Measurements from ENCODE around the gene PARVA.
"Not testable (repeated sequence)": the region's sequence is repeated elsewhere in the genome, so short reads cannot be mapped to it uniquely, and the experiment has no call there.

PARVA gene

GRCh38 chr11:12508151-12508751 is 130.9 kb downstream of the PARVA start:
- no peak for DNase-seq

GRCh38 chr11:12509371-12509770 is 132.0 kb downstream of the PARVA start:
- no peak for DNase-seq

DNA sequence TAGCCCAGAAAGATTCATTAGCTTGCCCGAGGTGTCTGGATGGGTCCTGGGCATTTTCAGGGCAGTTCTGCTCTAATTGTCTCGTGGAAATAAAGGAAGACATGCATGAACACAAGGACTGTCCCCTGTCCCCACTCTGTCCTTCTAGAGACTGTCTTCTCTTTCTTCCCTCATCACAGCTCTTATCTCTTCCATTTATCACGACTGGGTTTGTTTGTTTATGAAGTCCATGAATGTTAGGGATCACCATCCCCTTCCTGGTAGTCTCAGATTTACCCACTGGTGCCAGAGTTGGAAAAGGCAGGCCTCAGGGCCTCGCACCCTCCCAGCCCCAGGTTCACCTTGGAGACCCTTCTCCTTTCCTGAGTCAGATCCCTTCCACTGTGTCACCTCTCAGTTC is 134.8 kb downstream of the PARVA start:
- no peak for DNase-seq

DNA sequence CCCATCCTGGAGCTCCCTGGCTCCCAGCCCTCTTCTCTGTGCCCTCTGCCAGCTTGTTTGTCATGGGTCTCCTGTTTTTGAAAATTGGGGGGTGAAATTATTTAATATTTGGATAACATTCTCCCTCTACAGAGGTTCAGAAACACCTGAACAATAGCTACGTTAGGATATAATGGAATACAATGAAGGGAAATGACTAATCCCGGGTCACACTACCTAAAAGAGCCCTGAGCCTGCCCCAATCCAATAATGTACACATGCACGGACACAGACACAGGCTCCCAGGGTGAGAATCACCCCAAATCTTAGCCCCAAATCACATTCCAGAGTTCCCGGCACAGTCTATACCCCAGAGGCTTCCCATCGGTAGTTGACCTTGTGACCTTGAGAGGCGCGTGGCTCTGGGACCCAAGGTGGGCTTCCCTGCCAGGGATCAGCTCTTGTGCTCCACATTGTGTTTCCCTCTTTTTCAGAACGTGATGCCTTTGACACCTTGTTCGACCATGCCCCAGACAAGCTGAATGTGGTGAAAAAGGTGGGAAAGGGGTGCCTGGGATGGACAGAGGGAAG is 135.5 kb downstream of the PARVA start:
- no peak for DNase-seq

GRCh38 chr11:12516387-12517105 is 139.2 kb downstream of the PARVA start:
- DNase-seq = no peak

- no peak for DNase-seq
Observed at GRCh38 chr11:12517306-12517705, 139.9 kb downstream of the PARVA start.

DNA sequence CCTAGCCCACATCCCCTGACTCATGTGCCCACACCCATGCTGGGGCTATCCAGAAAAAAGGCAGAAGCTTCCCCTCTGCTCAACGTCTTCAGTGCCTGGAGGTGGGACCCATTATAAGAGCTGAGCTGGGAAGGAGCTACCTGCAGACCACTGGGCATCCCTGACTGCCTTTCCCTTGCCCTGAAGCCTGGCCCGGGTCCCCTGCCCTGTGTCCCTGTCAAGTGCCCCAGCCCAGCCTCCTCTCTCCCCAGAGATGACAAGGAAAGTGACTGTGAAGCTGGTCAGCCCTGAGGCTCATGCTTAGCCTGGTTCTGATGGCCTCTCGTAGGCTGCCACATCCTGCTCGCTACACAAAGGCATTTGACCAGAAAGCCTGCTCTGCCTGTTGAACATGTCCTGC is 140.4 kb downstream of the PARVA start:
- DNase-seq = no peak

DNA sequence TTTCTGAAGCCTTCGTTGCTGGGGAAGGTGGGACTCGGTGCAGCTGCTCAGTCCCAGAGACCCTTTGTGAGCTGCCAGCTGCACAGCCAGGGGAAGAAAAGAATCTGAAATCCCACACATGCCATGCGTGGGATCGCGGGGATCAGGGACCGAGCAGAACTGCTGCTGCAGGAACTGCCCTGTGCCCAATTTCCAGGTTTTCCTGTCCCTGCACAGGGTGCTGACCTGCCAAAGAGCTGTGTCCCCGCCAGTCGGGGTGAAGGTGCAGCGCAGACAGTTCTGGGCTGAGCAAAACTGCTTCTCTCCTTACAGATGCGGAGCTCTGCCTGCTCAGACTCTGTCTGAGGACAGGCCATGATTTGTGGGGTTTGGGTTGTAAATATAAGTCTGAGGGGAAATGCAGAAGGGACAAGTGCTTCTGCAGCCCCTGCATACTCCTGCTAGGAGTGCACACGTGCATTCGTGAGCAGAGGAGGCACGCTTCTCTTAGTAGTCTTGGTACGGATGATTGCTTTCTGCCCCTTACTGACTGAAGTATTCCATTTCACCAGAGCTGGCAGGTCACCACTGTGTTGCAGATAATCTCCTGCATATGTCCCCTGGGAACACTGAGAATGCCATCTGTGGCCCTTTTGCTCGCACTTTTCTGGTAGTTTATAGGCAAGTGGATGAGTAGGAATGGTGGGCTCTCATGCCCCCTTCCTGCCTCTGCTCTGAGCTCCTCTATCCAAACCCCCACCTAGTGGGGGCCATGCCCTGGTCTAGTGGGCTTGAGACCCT is 141.4 kb downstream of the PARVA start:
- DNase-seq = no peak

DNA sequence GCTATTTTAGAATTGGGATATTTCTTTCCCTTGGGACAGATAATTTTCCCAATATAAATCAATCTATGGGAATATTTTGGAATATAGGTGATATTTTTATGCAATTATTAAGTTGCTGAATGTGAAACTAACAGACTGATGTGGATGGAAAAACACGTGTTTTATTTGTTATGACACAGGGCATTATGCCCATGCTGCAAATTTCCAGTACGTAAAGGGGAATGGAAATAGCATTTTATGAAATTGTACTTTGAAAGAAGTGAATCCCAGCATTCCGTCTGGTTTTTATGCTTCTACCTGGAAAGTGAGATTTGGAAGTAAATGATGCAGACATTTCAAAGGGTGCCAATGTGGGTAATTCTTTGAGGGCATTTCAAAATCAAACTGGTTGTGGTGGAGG is 142.7 kb downstream of the PARVA start:
- DNase-seq = no peak

- not testable (repeated sequence) for DNase-seq
Observed at GRCh38 chr11:12520576-12520975, 143.2 kb downstream of the PARVA start.

DNA sequence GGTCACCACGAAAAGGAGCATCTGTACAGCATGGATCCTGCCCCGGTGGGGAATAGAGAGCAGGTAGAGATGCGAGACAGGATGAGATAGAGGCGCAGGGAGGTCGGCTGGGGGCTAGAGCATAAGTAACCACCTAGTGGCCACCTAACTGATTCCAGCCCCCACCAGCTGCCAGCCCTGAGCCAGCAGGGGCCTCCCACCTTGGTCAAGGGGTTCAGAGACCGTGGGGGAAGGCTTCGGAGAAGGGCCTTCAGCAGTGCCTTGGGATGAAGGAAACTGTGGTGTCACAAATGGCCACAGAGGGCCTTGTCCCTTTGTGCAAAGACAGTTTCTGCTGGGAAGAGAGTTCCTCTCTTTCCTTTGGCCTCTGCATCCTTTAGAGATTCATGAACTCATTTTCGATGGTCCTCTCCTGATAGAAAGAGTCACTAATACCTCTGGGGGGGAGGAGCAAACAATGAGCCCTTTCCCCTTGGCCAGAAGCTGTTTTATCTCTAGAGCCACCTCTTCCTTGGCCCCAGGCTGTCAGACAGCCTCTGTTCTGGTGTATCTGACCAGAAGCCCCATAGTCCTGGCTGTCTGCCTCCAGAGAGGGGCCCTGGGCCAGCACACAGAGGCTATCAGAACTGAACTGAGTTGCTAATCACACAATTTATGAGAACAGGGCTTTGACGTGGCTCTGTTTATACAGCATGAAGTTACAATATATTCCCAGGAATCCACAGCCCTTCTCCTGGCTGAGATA is 146.0 kb downstream of the PARVA start:
- DNase-seq = no peak

- DNase-seq = no peak
Observed at GRCh38 chr11:12524865-12525264, 147.5 kb downstream of the PARVA start.

DNA sequence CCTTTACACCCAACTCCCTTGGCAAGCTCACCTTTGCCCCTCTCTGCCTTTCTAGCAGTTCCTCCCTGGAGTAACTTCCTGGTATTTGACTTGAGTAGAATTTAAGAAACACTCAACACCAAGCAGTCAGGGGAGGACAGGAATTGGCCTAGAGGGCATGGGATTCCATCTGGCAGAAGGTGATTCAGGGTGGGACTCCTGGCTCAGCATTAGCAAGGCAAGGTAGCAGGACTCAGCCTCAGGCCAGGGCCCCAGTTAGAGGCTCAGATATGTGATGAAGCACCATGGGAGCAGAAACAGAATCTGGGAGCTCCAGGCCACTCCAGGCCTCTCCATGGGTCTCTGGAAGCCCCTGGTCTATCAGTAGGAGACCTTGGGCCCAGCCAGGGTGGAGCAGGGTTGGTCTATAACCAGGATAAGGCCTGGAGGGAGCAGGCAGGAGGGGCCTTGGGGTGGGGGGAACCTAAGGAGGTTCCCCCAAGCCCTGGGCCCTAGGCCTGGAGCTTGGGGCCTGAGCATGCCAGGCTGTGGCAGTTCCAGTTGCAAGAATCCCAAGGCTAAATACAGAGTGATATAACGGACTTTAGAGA is 148.2 kb downstream of the PARVA start:
- DNase-seq = no peak

- no peak for DNase-seq
Observed at GRCh38 chr11:12526789-12527188, 149.4 kb downstream of the PARVA start.

- DNase-seq = no peak
Observed at GRCh38 chr11:12528487-12528886, 151.1 kb downstream of the PARVA start.

DNA sequence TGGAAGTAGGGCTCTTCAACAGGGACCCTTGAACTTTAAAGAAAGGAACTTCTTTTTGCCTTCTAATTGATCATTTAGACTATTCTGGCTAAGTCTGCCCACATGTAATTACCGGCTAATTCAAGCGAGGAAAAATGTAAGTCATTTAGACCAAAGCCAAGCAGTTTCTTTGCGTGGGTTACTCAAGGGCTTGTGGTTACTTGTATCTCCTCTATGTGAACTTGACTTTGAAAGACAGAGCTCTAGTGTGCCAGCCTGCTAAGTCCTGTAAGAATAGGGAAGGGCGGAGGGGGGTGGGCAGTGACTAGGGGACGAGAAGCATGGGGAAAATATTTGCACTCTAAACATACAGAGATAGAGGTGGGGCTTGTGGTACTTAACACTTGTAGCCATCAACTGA is 151.7 kb downstream of the PARVA start:
- no peak for DNase-seq

DNA sequence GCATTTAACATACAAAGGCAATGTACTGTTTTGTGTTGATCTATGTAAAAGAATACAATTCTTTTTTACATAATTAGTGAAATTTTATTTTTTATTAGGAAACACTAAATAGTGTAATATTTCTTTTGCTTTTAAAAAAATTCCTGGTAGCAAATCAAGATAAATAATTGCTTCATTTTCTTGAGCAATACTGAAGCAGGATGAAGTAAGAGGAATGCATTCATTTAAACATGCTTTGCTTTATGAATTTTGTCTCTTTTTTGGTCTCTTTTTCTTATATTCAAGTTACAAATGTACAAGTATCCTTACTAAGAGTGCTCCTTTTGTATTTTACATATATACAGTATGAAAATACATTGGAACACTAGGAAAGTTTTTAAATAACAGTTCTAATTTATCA is 152.4 kb downstream of the PARVA start:
- DNase-seq = no peak

DNA sequence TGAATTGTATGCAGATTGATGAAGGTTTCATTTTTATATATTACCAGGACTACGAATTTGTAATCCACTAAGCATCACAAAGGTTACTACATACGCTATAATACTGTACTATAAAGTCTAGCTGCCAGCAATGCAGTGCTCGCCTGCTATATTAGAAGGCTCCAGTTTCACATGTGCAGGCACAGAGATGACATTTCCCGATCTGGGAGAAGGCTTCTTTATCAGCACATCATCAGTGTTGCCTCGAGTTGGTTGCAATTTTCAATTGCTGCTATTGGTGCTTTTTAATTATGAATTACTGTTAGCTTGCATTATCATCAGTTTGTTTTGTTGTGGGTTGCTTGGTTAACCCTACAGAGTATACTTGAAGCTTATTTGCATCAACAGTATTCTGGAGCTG is 153.6 kb downstream of the PARVA start:
- no peak for DNase-seq

DNA sequence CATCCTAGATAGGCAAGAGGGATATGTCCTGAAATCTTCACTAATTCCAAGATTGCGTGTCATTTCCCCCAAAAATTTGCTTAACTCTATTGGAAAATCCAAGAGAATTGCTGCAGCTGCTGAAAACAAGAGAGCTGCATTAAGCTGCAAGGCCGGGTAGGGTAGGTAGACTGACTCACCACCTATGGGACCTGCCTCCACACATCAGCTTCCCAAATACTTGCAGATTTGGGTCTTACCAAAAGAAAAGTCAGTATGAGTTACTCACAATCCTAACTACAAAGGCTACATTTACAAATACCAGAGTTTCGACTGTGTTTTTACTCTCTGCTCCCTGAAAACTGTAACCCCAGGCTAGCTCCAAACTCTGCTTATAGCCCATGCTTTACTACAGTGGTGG is 154.3 kb downstream of the PARVA start:
- DNase-seq = no peak

- no peak for DNase-seq
Observed at GRCh38 chr11:12532580-12532979, 155.2 kb downstream of the PARVA start.

GRCh38 chr11:12534549-12534948 is 157.2 kb downstream of the PARVA start:
- no peak for DNase-seq

DNA sequence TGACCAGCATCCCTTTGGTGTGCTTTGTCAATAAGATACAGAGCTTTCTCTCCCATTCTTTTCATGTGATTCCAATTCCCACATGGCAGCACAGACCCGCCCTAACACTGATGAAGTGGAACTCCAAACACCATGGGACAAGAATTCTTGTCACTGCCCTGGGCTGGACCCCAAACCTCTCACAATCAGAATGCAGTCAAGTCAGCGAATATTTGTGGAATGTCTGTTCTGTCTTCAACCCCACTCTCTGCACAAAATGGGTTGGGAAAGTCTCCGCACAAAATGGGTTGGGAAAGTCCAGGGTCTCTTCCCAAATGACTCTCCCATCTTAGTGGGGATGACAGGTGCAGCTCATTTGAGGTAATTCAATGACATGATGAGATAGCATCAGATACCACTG is 157.9 kb downstream of the PARVA start:
- no peak for DNase-seq

- no peak for DNase-seq
Observed at GRCh38 chr11:12536566-12536965, 159.2 kb downstream of the PARVA start.

Measured in activated T-cell treated with anti-CD3 and anti-CD28 coated beads, Interleukin-2, amount 50 U/mL, for 48 hours (primary cell).